ENCODE measurements around the gene TP53BP2. TPM values are rescaled to one million over a fixed set of nuclear protein-coding genes. Genes with fewer than 3 reads are reported as not detected.
"Not testable (repeated sequence)": the region's sequence is repeated elsewhere in the genome, so short reads cannot be mapped to it uniquely, and the experiment has no call there.

TP53BP2 gene
- total RNA-seq, 2 donors from 2014 or later: 21.9 to 57.1 TPM

GRCh38 chr1:223750730-223751570, 94.8 kb downstream of the TP53BP2 start:
- no peaks in the 10 kb centered on the region for H3K9me3 Mint-ChIP-seq
- no peaks in the 10 kb centered on the region for H3K36me3 Mint-ChIP-seq
- DNase-seq (ENCODE audit: low spot score in 2 of 2): no peak
- ATAC-seq: no peak
- H3K27ac Mint-ChIP-seq: peak overlapping the region in 1 of 2 donors; percentile 63

GRCh38 chr1:223748773-223749733, 96.7 kb downstream of the TP53BP2 start:
- Mint-ChIP-seq H3K9me3 (no peaks in the 10 kb centered on the region), H3K36me3 (no peaks in the 10 kb centered on the region), H3K27ac (peak overlapping the region in 1 of 2 donors; percentile 20)
- ATAC-seq (peak; percentile 70 to 86), DNase-seq (ENCODE audit: low spot score in 2 of 2) (peak; percentile 63 to 75)

- Mint-ChIP-seq H3K9me3 (no peaks in the 10 kb centered on the region), H3K36me3 (no peaks in the 10 kb centered on the region), H3K27ac (no peak overlapping the region)
- no peak for DNase-seq (ENCODE audit: low spot score in 2 of 2)
- ATAC-seq: peak; percentile 44 to 65
These were observed 97.4 kb downstream of the TP53BP2 start for GRCh38 chr1:223748405-223748772.

- no peaks in the 10 kb centered on the region for H3K36me3 Mint-ChIP-seq
- no peak overlapping the region for H3K27ac Mint-ChIP-seq
- ATAC-seq: peak; percentile 48 to 69
- no peak for DNase-seq (ENCODE audit: low spot score in 2 of 2)
- no peaks in the 10 kb centered on the region for H3K9me3 Mint-ChIP-seq
These were observed 97.9 kb downstream of the TP53BP2 start for GRCh38 chr1:223747838-223748335.

- H3K27ac Mint-ChIP-seq: no peak overlapping the region
- no peaks in the 10 kb centered on the region for H3K36me3 Mint-ChIP-seq
- ATAC-seq: no peak
- no peaks in the 10 kb centered on the region for H3K9me3 Mint-ChIP-seq
- no peak for DNase-seq (ENCODE audit: low spot score in 2 of 2)
These were observed 100.0 kb downstream of the TP53BP2 start for GRCh38 chr1:223745731-223746130.

- no peaks in the 10 kb centered on the region for H3K9me3 Mint-ChIP-seq
- no peak for DNase-seq (ENCODE audit: low spot score in 2 of 2)
- peak overlapping the region; percentile 21 to 76 for H3K27ac Mint-ChIP-seq
- no peak for ATAC-seq
- no peaks in the 10 kb centered on the region for H3K36me3 Mint-ChIP-seq
These were observed 102.8 kb downstream of the TP53BP2 start for GRCh38 chr1:223742856-223743517.

- DNase-seq (ENCODE audit: low spot score in 2 of 2) (no peak), ATAC-seq (no peak)
- Mint-ChIP-seq H3K9me3 (no peaks in the 10 kb centered on the region), H3K27ac (peak overlapping the region in 1 of 2 donors; percentile 69), H3K36me3 (no peaks in the 10 kb centered on the region)
These were observed 103.9 kb downstream of the TP53BP2 start for GRCh38 chr1:223741861-223742260.

GRCh38 chr1:223740038-223740736, 105.6 kb downstream of the TP53BP2 start:
- H3K9me3 Mint-ChIP-seq, ATAC-seq, H3K27ac Mint-ChIP-seq: not testable (repeated sequence)

GRCh38 chr1:223739366-223740037, 106.2 kb downstream of the TP53BP2 start:
- no peak for ATAC-seq
- Mint-ChIP-seq H3K27ac (no peak overlapping the region), H3K36me3 (no peaks in the 10 kb centered on the region), H3K9me3 (no peaks in the 10 kb centered on the region)
- DNase-seq (ENCODE audit: low spot score in 2 of 2): no peak

More at GRCh38 chr1:223740038-223740736, 105.6 kb downstream of the TP53BP2 start:
- DNase-seq (ENCODE audit: low spot score in 2 of 2); H3K36me3 Mint-ChIP-seq: not testable (repeated sequence)

- H3K36me3 Mint-ChIP-seq: no peaks in the 10 kb centered on the region
- DNase-seq (ENCODE audit: low spot score in 2 of 2) (no peak), ATAC-seq (no peak)
- no peaks in the 10 kb centered on the region for H3K9me3 Mint-ChIP-seq
- no peak overlapping the region for H3K27ac Mint-ChIP-seq
These were observed 107.0 kb downstream of the TP53BP2 start for GRCh38 chr1:223738465-223739365.

GRCh38 chr1:223737342-223737741, 108.4 kb downstream of the TP53BP2 start:
- no peak for DNase-seq (ENCODE audit: low spot score in 2 of 2)
- no peak for ATAC-seq
- Mint-ChIP-seq H3K36me3 (no peaks in the 10 kb centered on the region), H3K9me3 (no peaks in the 10 kb centered on the region), H3K27ac (no peak overlapping the region)

- ATAC-seq; H3K9me3 Mint-ChIP-seq; DNase-seq (ENCODE audit: low spot score in 2 of 2); H3K27ac Mint-ChIP-seq; H3K36me3 Mint-ChIP-seq: not testable (repeated sequence)
These were observed 109.1 kb downstream of the TP53BP2 start for GRCh38 chr1:223736638-223737037.

- no peak for ATAC-seq
- Mint-ChIP-seq H3K36me3 (peaks cover 2 to 3% of the 10 kb centered on the region in 2 donors), H3K27ac (peak overlapping the region; percentile 55 to 70), H3K9me3 (no peaks in the 10 kb centered on the region)
- no peak for DNase-seq (ENCODE audit: low spot score in 2 of 2)
These were observed 111.6 kb downstream of the TP53BP2 start for GRCh38 chr1:223733898-223734852.
